ENCODE data around the gene TYROBP.

TYROBP gene

GRCh38 chr19:35901055-35901644 lies 6.9 kb downstream of the TYROBP start:
- CTCF ChIA-PET, result interaction anchor here (0.9 to 1.8 kb wide), 2 partner anchors 19 to 32 kb away, joined by 4 to 7 read pairs; no protein-coding TSS in a partner anchor
- peak; percentile 9 for DNase-seq (ENCODE audit: low read depth, low spot score)
- no peak for TF ChIP-seq CTCF (IDR thresholded peaks at IDR 0.05; ENCODE audit: insufficient read depth, low read length, missing control alignments)
- POLR2A ChIA-PET, result interaction anchor here (0.9 to 1.0 kb wide), 2 partner anchors 30 to 214 kb away, joined by 3 read pairs; no protein-coding TSS in a partner anchor
- H3K4me3 ChIP-seq (ENCODE audit: low read depth, low read length), result peak overlapping the region; percentile 71

- no peak for TF ChIP-seq CTCF (IDR thresholded peaks at IDR 0.05; ENCODE audit: insufficient read depth, low read length, missing control alignments)
- ChIA-PET CTCF (interaction anchor here (1.8 kb wide), 1 partner anchor 33 kb away, joined by 7 read pairs; no protein-coding TSS in a partner anchor), POLR2A (no interaction called here)
- peak; percentile 9 for DNase-seq (ENCODE audit: low read depth, low spot score)
- H3K4me3 ChIP-seq (ENCODE audit: low read depth, low read length), result peak overlapping the region; percentile 71
Observed at GRCh38 chr19:35899547-35900214, 8.4 kb downstream of the TYROBP start.

- no peak for TF ChIP-seq CTCF (IDR thresholded peaks at IDR 0.05; ENCODE audit: insufficient read depth, low read length, missing control alignments)
- DNase-seq (ENCODE audit: low read depth, low spot score), result no peak
- POLR2A ChIA-PET, result no interaction called here
- peak overlapping the region; percentile 71 for H3K4me3 ChIP-seq (ENCODE audit: low read depth, low read length)
- CTCF ChIA-PET, result interaction anchor here (1.0 kb wide), 1 partner anchor 17 kb away, joined by 4 read pairs; no protein-coding TSS in a partner anchor
Observed at GRCh38 chr19:35898499-35898809, 9.6 kb downstream of the TYROBP start.

GRCh38 chr19:35897706-35898451 lies 10.2 kb downstream of the TYROBP start:
- TF ChIP-seq CTCF (IDR thresholded peaks at IDR 0.05; ENCODE audit: insufficient read depth, low read length, missing control alignments), result no peak
- ChIA-PET CTCF (interaction anchor here (1.0 kb wide), 1 partner anchor 16 kb away, joined by 4 read pairs; no protein-coding TSS in a partner anchor), POLR2A (no interaction called here)
- peak overlapping the region; percentile 71 for H3K4me3 ChIP-seq (ENCODE audit: low read depth, low read length)
- DNase-seq (ENCODE audit: low read depth, low spot score), result no peak

GRCh38 chr19:35896643-35897040 lies 11.5 kb downstream of the TYROBP start:
- ChIA-PET CTCF (interaction anchor here (0.6 to 3.4 kb wide), 2 partner anchors 14 to 26 kb away, joined by 3 to 19 read pairs; no protein-coding TSS in a partner anchor), POLR2A (no interaction called here)
- no peak for TF ChIP-seq CTCF (IDR thresholded peaks at IDR 0.05; ENCODE audit: insufficient read depth, low read length, missing control alignments)
- H3K4me3 ChIP-seq (ENCODE audit: low read depth, low read length), result no peak overlapping the region
- no peak for DNase-seq (ENCODE audit: low read depth, low spot score)

Measured in AG04449 (cell line).